Adrenal gland (tissue), 12 donors: ENCODE data around the gene RPP40. TPM values are rescaled to one million over a fixed set of nuclear protein-coding genes. Genes with fewer than 3 reads are reported as not detected.
A peak's percentile ranks its signal among the peaks of the same experiment; 100 is the strongest.

Source experiments
- DNase-seq, 7 donors: peaks; one replicate each; pipeline ENCODE4 v3.0.0-alpha.2; 2019 to 2020
- H3K27ac ChIP-seq, 5 donors: fragments of 200-600 bp; sonication (generic) in 4 of 5; 1 replicate in 3 of 5; 2 replicates in 2 of 5; pipeline versions ENCODE4 v1.5.1 to v1.8.0; 2016 to 2020; ENCODE audit warnings: mild to moderate bottlenecking in 1 of 5
- H3K27me3 ChIP-seq: fragments of 200-600 bp; 2 replicates; pipeline ENCODE4 v1.8.0; 2021
- H3K36me3 ChIP-seq, 2 donors: fragments of 200-600 bp; replicated peaks in 1 of 2; 1 replicate in 1 of 2; 2 replicates in 1 of 2; pipeline versions ENCODE4 v1.5.1 to v1.8.0; 2018 to 2022
- H3K4me1 ChIP-seq, 2 donors: fragments of 200-600 bp; replicated peaks in 1 of 2; 1 replicate in 1 of 2; 2 replicates in 1 of 2; pipeline versions ENCODE4 v1.5.1 to v1.8.0; 2018 to 2021
- H3K4me3 ChIP-seq, 4 donors: fragments of 200-600 bp; sonication (generic) in 3 of 4; one replicate each; pipeline ENCODE4 v1.5.1; 2016 to 2018
- H3K9me3 ChIP-seq, 3 donors: fragments of 200-600 bp; sonication (generic) in 1 of 3; replicated peaks in 1 of 3; 1 replicate in 2 of 3; 2 replicates in 1 of 3; pipeline versions ENCODE4 v1.5.1 to v1.8.0; 2016 to 2021
- CTCF ChIP-seq, 6 experiments: fragments of 450-650 bp in 4 of 6; fragments of 200-600 bp in 2 of 6; sonication (generic) in 1 of 6; IDR thresholded peaks; 1 replicate in 5 of 6; 2 replicates in 1 of 6; pipeline versions ENCODE4 v1.5.1 to v1.8.0; 2016 to 2021; ENCODE audit warnings: antibody characterized with exemption in 6 of 6, mild to moderate bottlenecking in 2 of 6, moderate library complexity in 1 of 6
- POLR2A ChIP-seq, 2 donors: fragments of 450-650 bp; IDR thresholded peaks; one replicate each; pipeline ENCODE4 v1.6.1; 2017; ENCODE audit warnings: antibody characterized with exemption in 2 of 2, mild to moderate bottlenecking in 2 of 2, moderate library complexity in 1 of 2
- WGBS, 4 donors: extraction: QIAGEN DNeasy Blood & Tissue Kit in 2 of 4; methylation state at CpG; one replicate each; pipeline versions ENCODE4 v1.1.5 to v1.1.7; 2013 to 2017; 5-methylcytosine and 5-hydroxymethylcytosine counted together
- intact Hi-C, 2 donors: fragments of 100-400 bp; cut with DNase I; formaldehyde crosslinking; loops; one replicate each; pipeline versions ENCODE4 v1.14.1 to v1.15.0; 2022 to 2023
- polyA plus RNA-seq, 3 donors: library from polyadenylated mRNA; stranded (reverse); fragments of 200-250 nt in 2 of 3; fragments of 350-450 nt in 1 of 3; fragmentation: Illumina TruSeq in 1 of 3; extraction: RNeasy Lipid Tissue Mini Kit (QIAGEN cat#74804) in 1 of 3; gene quantifications; one replicate each; pipeline ENCODE4 v1.2.3, GENCODE V29; 2013 to 2014
- total RNA-seq, 9 donors: library from RNA; depleted of rRNA in 4 of 9; stranded (reverse); fragments of >200 nt in 4 of 9; fragments of 120-200 nt in 1 of 9; fragmentation: NEBNext Ultra II Directional in 1 of 9; extraction: Animal tissue kit (Norgen Biotek cat#: 25700) in 1 of 9; gene quantifications; one replicate each; pipeline versions ENCODE4 v1.1.0 to v1.2.4, GENCODE V29; 2013 to 2023
- donor health status: healthy with polysubstance abuse.
- donor health status: Bipolar disorder and iron deficiency.
- donor health status: DM: yes; HTN: yes; CAD: no.
- donor health status: DM: no; HTN: no; CAD: no.
- donor health status: DM: no; HTN: no; CAD: no.
- donor health status: DM: yes; HTN: yes; CAD: no.

Gene RPP40
- total and polyA plus RNA-seq, 12 donors, result 5.2 to 38.8 (median 15.6) TPM

GRCh38 chr6:5023923-5024322 lies 20.1 kb upstream of the RPP40 start:
- no peak for DNase-seq
- H3K27ac ChIP-seq, result no peak overlapping the region
- TF ChIP-seq CTCF (IDR thresholded peaks at IDR 0.05) (no peak), POLR2A (IDR thresholded peaks at IDR 0.05) (no peak)
- H3K36me3 ChIP-seq, result no peaks in the 10 kb centered on the region
- peaks cover 6 to 12% of the 10 kb centered on the region in 2 donors for H3K4me1 ChIP-seq
- no peak overlapping the region for H3K4me3 ChIP-seq
- intact Hi-C loops, result loop anchor here in 1 of 2 donors (10.0 kb wide), 1 partner anchor 249 kb away; the partner anchor contains the start of gene CDYL
- 93 to 100% (median 96%) methylated on average over 2 to 8 of the region's 8 CpGs for WGBS, 4 donors
- H3K27me3 ChIP-seq, result no peaks in the 10 kb centered on the region
- H3K9me3 ChIP-seq, result no peaks in the 10 kb centered on the region

DNA sequence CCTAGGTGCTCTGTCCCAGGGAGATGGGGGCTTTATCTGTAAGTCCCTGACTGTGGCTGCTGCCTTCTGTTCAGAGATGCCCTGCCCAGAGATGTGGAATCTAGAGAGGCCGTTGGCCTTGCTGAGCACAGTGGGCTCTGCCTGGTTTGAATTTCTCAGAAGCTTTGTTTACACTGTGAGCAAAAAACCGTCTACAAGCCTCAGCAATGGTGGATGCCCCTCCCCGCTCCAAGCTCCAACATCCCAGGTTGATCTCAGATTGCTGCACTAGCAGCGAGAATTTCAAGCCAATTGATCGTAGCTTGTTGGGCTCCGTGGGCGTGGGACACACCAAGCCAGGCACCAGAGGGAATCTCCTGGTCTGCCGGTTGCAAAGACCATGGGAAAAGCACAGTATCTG lies 16.3 kb upstream of the RPP40 start:
- 79 to 95% (median 92%) methylated on average over 7 to 8 of the region's 8 CpGs for WGBS, 4 donors
- TF ChIP-seq CTCF (IDR thresholded peaks at IDR 0.05), result no peak
- no peak for TF ChIP-seq POLR2A (IDR thresholded peaks at IDR 0.05)
- no peak for DNase-seq
- Histone ChIP-seq H3K9me3 (no peaks in the 10 kb centered on the region), H3K36me3 (no peaks in the 10 kb centered on the region), H3K4me1 (no peaks in the 10 kb centered on the region), H3K27ac (no peak overlapping the region), H3K27me3 (no peaks in the 10 kb centered on the region), H3K4me3 (no peak overlapping the region)
- intact Hi-C loops, result loop anchor here in 1 of 2 donors (10.0 kb wide), 1 partner anchor 245 kb away; the partner anchor contains the start of gene CDYL

- Histone ChIP-seq H3K4me3 (no peak overlapping the region), H3K36me3 (no peaks in the 10 kb centered on the region), H3K9me3 (peaks cover 0 to 10% (median 0%) of the 10 kb centered on the region in 3 donors), H3K27ac (no peak overlapping the region), H3K27me3 (no peaks in the 10 kb centered on the region), H3K4me1 (peaks cover 7 to 11% of the 10 kb centered on the region in 2 donors)
- DNase-seq, result no peak
- intact Hi-C loops, result no loop called here
- WGBS, 4 donors, result 0 to 46% (median 4%) methylated on average over 1 of the region's 1 CpG
- TF ChIP-seq CTCF (IDR thresholded peaks at IDR 0.05), result no peak
- no peak for TF ChIP-seq POLR2A (IDR thresholded peaks at IDR 0.05)
Observed at GRCh38 chr6:5014072-5014561, 10.3 kb upstream of the RPP40 start.

GRCh38 chr6:5012519-5012918 lies 8.7 kb upstream of the RPP40 start:
- Histone ChIP-seq H3K27ac (peak overlapping the region in 4 of 5 donors; percentile 36 to 64 (median 60)), H3K9me3 (peaks cover 0 to 10% (median 0%) of the 10 kb centered on the region in 3 donors), H3K27me3 (no peaks in the 10 kb centered on the region), H3K36me3 (no peaks in the 10 kb centered on the region), H3K4me3 (no peak overlapping the region), H3K4me1 (peaks cover 7 to 11% of the 10 kb centered on the region in 2 donors)
- intact Hi-C loops, result no loop called here
- TF ChIP-seq POLR2A (IDR thresholded peaks at IDR 0.05) (no peak), CTCF (IDR thresholded peaks at IDR 0.05) (no peak)
- WGBS, 4 donors, result 13 to 31% (median 19%) methylated on average over 2 of the region's 2 CpGs
- peak in 2 of 7 donors; percentile 40 to 52 for DNase-seq
